Measurements from ENCODE around the gene FAM217B. TPM values are rescaled to one million over a fixed set of nuclear protein-coding genes. Genes with fewer than 3 reads are reported as not detected.

Gene FAM217B
- total RNA-seq, 4 donors from 2014 or later = 6.0 to 14.1 (median 9.0) TPM

- Histone ChIP-seq H3K36me3 (peaks cover 5 to 13% (median 8%) of the 10 kb centered on the region in 4 donors), H3K4me3 (no peak within 1 kb of the TSS), H3K27ac (replicated peaks in 1 of 4) (no peak within 1 kb of the TSS), H3K27me3 (no peaks in the 10 kb centered on the region), H3K4me1 (no peaks in the 10 kb centered on the region), H3K9me3 (no peaks in the 10 kb centered on the region)
- no peak for DNase-seq (ENCODE audit: extremely low spot score)
- TF ChIP-seq CTCF (IDR thresholded peaks at IDR 0.05) (no peak), POLR2A (IDR thresholded peaks at IDR 0.05; ENCODE audit: low read depth) (no peak), POLR2AphosphoS5 (IDR thresholded peaks at IDR 0.05) (no peak), EP300 (IDR thresholded peaks at IDR 0.05) (no peak)
- 91% methylated on average over 5 of the region's 5 CpGs for WGBS
- intact Hi-C loops (cut with DNase I) = no loop called here
Observed at GRCh38 chr20:59958123-59958522, 17.9 kb downstream of the FAM217B start, which contains the start of gene CDH26. Gene CDH26, plus strand, starts transcription at chr20:59958423. Its CDS starts 304 bp downstream, at chr20:59958727.

- Histone ChIP-seq H3K36me3 (peaks cover 5 to 13% (median 8%) of the 10 kb centered on the region in 4 donors), H3K4me1 (no peaks in the 10 kb centered on the region), H3K9me3 (no peaks in the 10 kb centered on the region), H3K27me3 (no peaks in the 10 kb centered on the region), H3K4me3 (no peak overlapping the region), H3K27ac (replicated peaks in 1 of 4) (no peak overlapping the region)
- WGBS = 100% methylated on average over 4 of the region's 4 CpGs
- no peak for DNase-seq (ENCODE audit: extremely low spot score)
- TF ChIP-seq POLR2AphosphoS5 (IDR thresholded peaks at IDR 0.05) (no peak), EP300 (IDR thresholded peaks at IDR 0.05) (no peak), CTCF (IDR thresholded peaks at IDR 0.05) (no peak), POLR2A (IDR thresholded peaks at IDR 0.05; ENCODE audit: low read depth) (no peak)
- intact Hi-C loops (cut with DNase I) = no loop called here
Observed at GRCh38 chr20:59958626-59959025, 18.4 kb downstream of the FAM217B start.

- no peaks in the 10 kb centered on the region for H3K4me1 ChIP-seq
- no peaks in the 10 kb centered on the region for H3K27me3 ChIP-seq
- TF ChIP-seq CTCF (IDR thresholded peaks at IDR 0.05) (no peak), POLR2AphosphoS5 (IDR thresholded peaks at IDR 0.05) (no peak), EP300 (IDR thresholded peaks at IDR 0.05) (no peak), POLR2A (IDR thresholded peaks at IDR 0.05; ENCODE audit: low read depth) (no peak)
- DNase-seq (ENCODE audit: extremely low spot score) = no peak
- H3K9me3 ChIP-seq = no peaks in the 10 kb centered on the region
- 82% methylated on average over 2 of the region's 2 CpGs for WGBS
- H3K4me3 ChIP-seq = no peak overlapping the region
- H3K36me3 ChIP-seq = peaks cover 5 to 13% (median 8%) of the 10 kb centered on the region in 4 donors
- intact Hi-C loops (cut with DNase I) = no loop called here
- no peak overlapping the region for H3K27ac ChIP-seq (replicated peaks in 1 of 4)
Observed at GRCh38 chr20:59961423-59961822, 21.2 kb downstream of the FAM217B start.

- intact Hi-C loops (cut with DNase I) = no loop called here
- Histone ChIP-seq H3K27me3 (no peaks in the 10 kb centered on the region), H3K4me3 (no peak overlapping the region), H3K36me3 (peaks cover 5 to 13% (median 8%) of the 10 kb centered on the region in 4 donors), H3K27ac (replicated peaks in 1 of 4) (no peak overlapping the region), H3K9me3 (no peaks in the 10 kb centered on the region), H3K4me1 (no peaks in the 10 kb centered on the region)
- TF ChIP-seq CTCF (IDR thresholded peaks at IDR 0.05) (no peak), POLR2AphosphoS5 (IDR thresholded peaks at IDR 0.05) (no peak), EP300 (IDR thresholded peaks at IDR 0.05) (no peak), POLR2A (IDR thresholded peaks at IDR 0.05; ENCODE audit: low read depth) (no peak)
- WGBS = 87% methylated on average over 6 of the region's 6 CpGs
- DNase-seq (ENCODE audit: extremely low spot score) = no peak
Observed at GRCh38 chr20:59962155-59962554, 22.0 kb downstream of the FAM217B start.

GRCh38 chr20:59966428-59966827 is 26.2 kb downstream of the FAM217B start:
- WGBS = 85% methylated on average over 3 of the region's 3 CpGs
- Histone ChIP-seq H3K27me3 (no peaks in the 10 kb centered on the region), H3K4me3 (no peak overlapping the region), H3K36me3 (no peaks in the 10 kb centered on the region), H3K9me3 (no peaks in the 10 kb centered on the region), H3K27ac (replicated peaks in 1 of 4) (no peak overlapping the region), H3K4me1 (no peaks in the 10 kb centered on the region)
- no peak for DNase-seq (ENCODE audit: extremely low spot score)
- TF ChIP-seq POLR2AphosphoS5 (IDR thresholded peaks at IDR 0.05) = no peak
- intact Hi-C loops (cut with DNase I) = no loop called here

Measured in esophagus muscularis mucosa (tissue), 4 donors.